Thyroid gland (tissue), 4 donors: Measurements from ENCODE around the gene SEMA6B. TPM values are rescaled to one million over a fixed set of nuclear protein-coding genes. Genes with fewer than 3 reads are reported as not detected.

Experiments used
- DNase-seq, 2 donors: peaks; one replicate each; pipeline ENCODE4 v3.0.0-alpha.2; 2019
- H3K27ac ChIP-seq, 3 donors: fragments of 200-600 bp; sonication (generic); 1 replicate in 2 of 3; 2 replicates in 1 of 3; pipeline ENCODE4 v1.5.1; 2016 to 2019; ENCODE audit warnings: mild to moderate bottlenecking in 1 of 3, moderate library complexity in 1 of 3
- H3K27me3 ChIP-seq: fragments of 200-600 bp; sonication (generic); one replicate; pipeline ENCODE4 v1.5.1; 2019
- H3K36me3 ChIP-seq, 2 donors: fragments of 200-600 bp; sonication (generic); one replicate each; pipeline ENCODE4 v1.5.1; 2016 to 2019
- H3K4me1 ChIP-seq, 2 donors: fragments of 200-600 bp; sonication (generic); one replicate each; pipeline ENCODE4 v1.5.1; 2017 to 2019
- H3K4me3 ChIP-seq, 3 donors: fragments of 200-600 bp; sonication (generic); replicated peaks in 1 of 3; 1 replicate in 2 of 3; 2 replicates in 1 of 3; pipeline ENCODE4 v1.5.1; 2016; ENCODE audit warnings: mild to moderate bottlenecking in 1 of 3
- H3K9me3 ChIP-seq: fragments of 200-600 bp; sonication (generic); one replicate; pipeline ENCODE4 v1.5.1; 2017
- POLR2A ChIP-seq, 2 donors: fragments of 450-650 bp; IDR thresholded peaks; one replicate each; pipeline ENCODE4 v1.6.1; 2017; ENCODE audit warnings: antibody characterized with exemption in 2 of 2, mild to moderate bottlenecking in 2 of 2, moderate library complexity in 1 of 2
- WGBS, 2 donors: methylation state at CpG; one replicate each; pipeline ENCODE4 v1.1.5; 2017; 5-methylcytosine and 5-hydroxymethylcytosine counted together
- intact Hi-C: fragments of 100-400 bp; cut with DNase I; formaldehyde crosslinking; loops from one replicate; pipeline ENCODE4 v1.15.1; 2023
- total RNA-seq, 4 donors: library from RNA; depleted of rRNA; stranded (reverse); fragments of >200 nt; gene quantifications; one replicate each; pipeline ENCODE4 v1.2.3, GENCODE V29; 2016
- TF ChIP-seq, protein P1 (sequence below), 6 experiments: fragments of 200-600 bp in 3 of 6; fragments of 450-650 bp in 3 of 6; sonication (generic) in 3 of 6; IDR thresholded peaks; one replicate each; pipeline ENCODE4 v1.5.1; 2016 to 2019; ENCODE audit warnings: antibody characterized with exemption in 6 of 6, mild to moderate bottlenecking in 2 of 6, inconsistent platforms in 1 of 6, moderate library complexity in 1 of 6

SEMA6B gene
- total RNA-seq, 4 donors from 2014 or later = 1.2 to 9.1 (median 4.2) TPM

DNA sequence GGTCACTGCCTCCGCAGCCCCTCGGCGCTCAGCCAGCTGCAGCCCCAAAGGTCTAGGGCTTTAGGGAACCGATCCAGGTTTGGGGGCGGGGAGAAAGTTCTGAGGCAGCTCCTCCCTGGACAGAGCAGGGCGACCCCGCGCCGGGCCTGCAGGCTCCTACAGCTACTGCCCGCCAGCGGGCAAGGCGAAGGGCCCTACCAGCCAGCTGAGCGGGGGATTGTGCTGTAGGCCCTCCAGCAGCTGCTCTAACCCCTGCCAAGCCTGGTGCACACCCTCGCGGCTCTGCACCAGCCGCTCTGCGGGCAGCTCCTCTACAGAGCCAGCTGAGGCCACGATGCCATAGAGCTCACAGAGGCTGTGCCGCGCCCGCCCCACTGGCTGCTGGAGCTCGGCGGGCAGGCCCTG is 55.2 kb downstream of the SEMA6B start:
- Histone ChIP-seq H3K9me3 (no peaks in the 10 kb centered on the region), H3K4me3 (no peak overlapping the region), H3K4me1 (no peaks in the 10 kb centered on the region), H3K27ac (no peak overlapping the region), H3K36me3 (peaks cover 29% of the 10 kb centered on the region in 2 donors), H3K27me3 (no peaks in the 10 kb centered on the region)
- no peak for DNase-seq
- TF ChIP-seq POLR2A (IDR thresholded peaks at IDR 0.05) = no peak
- TF ChIP-seq, protein P1, sequence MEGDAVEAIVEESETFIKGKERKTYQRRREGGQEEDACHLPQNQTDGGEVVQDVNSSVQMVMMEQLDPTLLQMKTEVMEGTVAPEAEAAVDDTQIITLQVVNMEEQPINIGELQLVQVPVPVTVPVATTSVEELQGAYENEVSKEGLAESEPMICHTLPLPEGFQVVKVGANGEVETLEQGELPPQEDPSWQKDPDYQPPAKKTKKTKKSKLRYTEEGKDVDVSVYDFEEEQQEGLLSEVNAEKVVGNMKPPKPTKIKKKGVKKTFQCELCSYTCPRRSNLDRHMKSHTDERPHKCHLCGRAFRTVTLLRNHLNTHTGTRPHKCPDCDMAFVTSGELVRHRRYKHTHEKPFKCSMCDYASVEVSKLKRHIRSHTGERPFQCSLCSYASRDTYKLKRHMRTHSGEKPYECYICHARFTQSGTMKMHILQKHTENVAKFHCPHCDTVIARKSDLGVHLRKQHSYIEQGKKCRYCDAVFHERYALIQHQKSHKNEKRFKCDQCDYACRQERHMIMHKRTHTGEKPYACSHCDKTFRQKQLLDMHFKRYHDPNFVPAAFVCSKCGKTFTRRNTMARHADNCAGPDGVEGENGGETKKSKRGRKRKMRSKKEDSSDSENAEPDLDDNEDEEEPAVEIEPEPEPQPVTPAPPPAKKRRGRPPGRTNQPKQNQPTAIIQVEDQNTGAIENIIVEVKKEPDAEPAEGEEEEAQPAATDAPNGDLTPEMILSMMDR (IDR thresholded peaks at IDR 0.05) = no peak
- intact Hi-C loops = no loop called here
- WGBS, 2 donors = 86 to 90% methylated on average over 2 to 9 of the region's 23 CpGs

DNA sequence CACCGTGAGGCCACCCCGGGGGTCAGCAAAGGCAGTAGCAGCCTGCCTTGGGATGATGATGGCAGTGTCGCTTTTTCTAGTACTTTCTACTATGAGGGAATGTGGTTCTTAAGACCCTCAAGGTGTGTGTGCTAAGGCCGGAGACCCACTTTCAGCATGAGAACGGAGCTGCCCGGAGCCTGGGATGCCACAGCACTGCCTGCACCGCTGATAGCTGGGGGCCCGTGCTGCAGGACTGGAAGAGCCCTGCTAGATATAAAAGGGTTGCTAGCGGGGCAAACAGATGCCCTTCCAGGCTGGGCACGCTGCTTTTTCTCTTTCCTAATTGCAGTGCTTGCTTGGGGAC is 55.7 kb downstream of the SEMA6B start:
- no peak for TF ChIP-seq POLR2A (IDR thresholded peaks at IDR 0.05)

DNA sequence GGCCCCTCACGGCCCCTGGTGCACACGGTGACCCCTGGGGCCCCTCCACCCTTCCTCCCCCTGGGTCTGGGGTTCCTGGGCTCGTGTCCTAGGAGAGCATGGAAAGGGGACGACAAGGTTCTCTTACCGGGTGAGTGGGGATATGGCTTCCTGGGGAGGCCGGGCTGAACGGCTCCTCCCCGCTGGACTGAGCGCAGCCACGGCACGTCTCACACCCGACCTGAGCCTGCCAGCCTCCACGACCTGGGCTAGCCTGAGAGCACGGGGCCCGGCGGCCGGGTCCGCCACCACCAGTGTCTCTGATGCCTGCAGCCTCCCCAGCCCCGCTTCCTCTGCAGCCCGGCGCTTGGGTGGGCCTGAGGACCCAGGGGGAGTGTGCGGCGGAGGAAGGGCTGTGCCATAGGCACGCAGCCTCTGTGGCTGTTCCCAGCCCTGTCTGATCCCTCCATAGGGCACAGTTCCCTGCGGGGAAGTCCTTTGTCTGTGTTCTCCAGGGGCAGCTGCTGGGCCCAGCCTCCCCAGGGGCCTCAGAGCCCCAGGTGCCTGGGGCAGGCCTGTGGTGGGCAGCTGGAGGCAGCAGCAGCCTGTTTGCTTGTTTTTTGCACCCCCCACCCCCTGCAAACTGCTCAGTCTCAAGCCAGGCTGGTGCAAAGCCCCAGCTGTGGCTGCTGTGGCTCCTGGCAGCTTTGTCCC is 56.2 kb downstream of the SEMA6B start:
- DNase-seq = no peak
- TF ChIP-seq POLR2A (IDR thresholded peaks at IDR 0.05) = no peak
- TF ChIP-seq, protein P1 (IDR thresholded peaks at IDR 0.05) = no peak
- Histone ChIP-seq H3K4me1 (no peaks in the 10 kb centered on the region), H3K9me3 (no peaks in the 10 kb centered on the region), H3K4me3 (no peak overlapping the region), H3K27ac (no peak overlapping the region), H3K27me3 (no peaks in the 10 kb centered on the region), H3K36me3 (peaks cover 37% of the 10 kb centered on the region in 2 donors)
- intact Hi-C loops = no loop called here
- WGBS, 2 donors = 80 to 92% methylated on average over 1 to 15 of the region's 25 CpGs

More for the DNA sequence above, 55.7 kb downstream of the SEMA6B start:
- H3K27ac ChIP-seq = no peak overlapping the region
- H3K4me1 ChIP-seq = no peaks in the 10 kb centered on the region
- DNase-seq = no peak
- 90 to 95% methylated on average over 9 to 10 of the region's 10 CpGs for WGBS, 2 donors
- H3K27me3 ChIP-seq = no peaks in the 10 kb centered on the region
- H3K36me3 ChIP-seq = peaks cover 32% of the 10 kb centered on the region in 2 donors
- no peaks in the 10 kb centered on the region for H3K9me3 ChIP-seq
- no peak overlapping the region for H3K4me3 ChIP-seq
- intact Hi-C loops = no loop called here

DNA sequence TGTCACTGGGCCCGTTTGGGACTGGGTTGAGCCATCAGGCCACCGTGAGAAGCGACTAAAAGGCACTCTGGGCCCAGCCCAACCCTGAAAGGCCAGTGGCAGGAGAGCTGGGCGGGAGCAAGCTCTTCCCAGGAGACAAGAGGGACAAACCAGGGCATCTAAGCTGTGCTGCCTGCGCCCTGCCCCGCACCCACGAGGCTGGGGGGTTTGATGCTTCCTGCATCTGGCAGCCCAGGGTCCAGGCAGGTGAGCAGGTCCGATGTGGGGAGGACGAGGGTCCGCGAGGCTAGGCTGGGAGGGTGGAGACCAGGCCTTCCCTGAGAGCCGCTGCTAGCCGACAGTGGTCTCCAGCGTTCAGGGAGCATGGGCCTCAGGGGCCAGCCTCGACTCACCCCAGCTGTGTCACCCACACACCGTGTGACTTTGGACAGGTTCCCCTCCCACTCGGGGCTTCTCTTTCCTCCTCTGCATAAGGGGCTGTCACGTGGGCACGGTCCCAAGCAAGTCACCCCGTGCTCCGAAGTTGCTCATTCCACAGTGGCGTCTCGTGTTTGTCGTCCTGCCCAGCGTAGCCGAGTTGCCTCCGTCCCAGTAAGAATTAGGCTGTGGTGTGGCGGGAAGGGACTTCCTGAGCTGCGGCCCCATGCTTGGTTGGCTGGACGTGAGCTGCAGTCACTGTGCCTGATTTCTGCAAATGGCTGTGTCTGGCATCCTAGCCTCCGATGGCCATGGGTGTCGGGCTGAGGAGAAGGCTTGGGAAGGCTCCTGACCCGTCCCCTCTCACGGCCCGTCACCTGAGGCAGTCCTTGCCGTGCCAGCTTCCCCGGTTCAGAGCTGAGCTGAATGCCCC is 57.0 kb downstream of the SEMA6B start:
- Histone ChIP-seq H3K27ac (no peak overlapping the region), H3K4me3 (no peak overlapping the region), H3K9me3 (no peaks in the 10 kb centered on the region), H3K4me1 (no peaks in the 10 kb centered on the region), H3K27me3 (no peaks in the 10 kb centered on the region), H3K36me3 (peaks cover 44 to 45% of the 10 kb centered on the region in 2 donors)
- WGBS, 2 donors = 80 to 91% methylated on average over 22 to 37 of the region's 37 CpGs
- intact Hi-C loops = no loop called here
- DNase-seq = no peak
- no peak for TF ChIP-seq POLR2A (IDR thresholded peaks at IDR 0.05)
- TF ChIP-seq, protein P1 (IDR thresholded peaks at IDR 0.05) = no peak

DNA sequence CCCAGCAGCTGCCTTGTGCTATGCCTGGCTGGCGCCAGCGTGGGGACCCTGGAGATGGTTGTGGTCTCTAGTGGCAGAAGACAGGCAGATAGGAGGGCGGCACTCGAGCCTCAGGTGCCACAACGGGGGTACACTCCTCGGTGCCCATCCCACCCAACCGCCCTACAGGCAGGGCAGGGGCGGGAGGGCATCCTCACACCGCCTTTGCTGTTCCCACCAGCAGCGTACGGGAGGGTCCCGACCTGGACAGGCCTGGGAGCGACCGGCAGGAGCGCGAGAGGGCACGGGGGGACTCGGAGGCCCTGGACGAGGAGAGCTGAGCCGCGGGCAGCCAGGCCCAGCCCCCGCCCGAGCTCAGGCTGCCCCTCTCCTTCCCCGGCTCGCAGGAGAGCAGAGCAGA is 57.8 kb downstream of the SEMA6B start:
- 83 to 89% methylated on average over 19 to 23 of the region's 25 CpGs for whole genome bisulfite sequencing, 2 donors
- Histone ChIP-seq H3K27me3 (no peaks in the 10 kb centered on the region), H3K9me3 (no peaks in the 10 kb centered on the region), H3K4me1 (no peaks in the 10 kb centered on the region), H3K4me3 (no peak overlapping the region), H3K36me3 (peaks cover 48 to 51% of the 10 kb centered on the region in 2 donors), H3K27ac (no peak overlapping the region)
- TF ChIP-seq, protein P1 (IDR thresholded peaks at IDR 0.05) = no peak
- TF ChIP-seq POLR2A (IDR thresholded peaks at IDR 0.05) = no peak
- no peak for DNase-seq
- intact Hi-C loops = no loop called here
